ENCODE results near the gene TAF4.

TAF4 gene

GRCh38 chr20:62018437-62019143, 47.1 kb downstream of the TAF4 start:
- no peak overlapping the region for H3K27ac ChIP-seq (ENCODE audit: low read depth, low read length)
- no peak overlapping the region for H3K4me3 ChIP-seq (ENCODE audit: low read depth, low read length)
- no peaks in the 10 kb centered on the region for H3K9me3 ChIP-seq (ENCODE audit: control insufficient read depth, insufficient read depth, low read depth, low read length)
- no peaks in the 10 kb centered on the region for H3K27me3 ChIP-seq (ENCODE audit: control insufficient read depth, insufficient read depth, low read length)
- peaks cover 7% of the 10 kb centered on the region; the same call in 1 of the 2 replicates for H3K4me1 ChIP-seq (ENCODE audit: control insufficient read depth, insufficient read depth, low read length)
- H3K36me3 ChIP-seq (ENCODE audit: control insufficient read depth, insufficient read depth, low read length): peaks cover 7% of the 10 kb centered on the region
- H3K9ac ChIP-seq (ENCODE audit: low read length): no peak overlapping the region

GRCh38 chr20:62015540-62016288, 50.0 kb downstream of the TAF4 start:
- Histone ChIP-seq H3K4me3 (ENCODE audit: low read depth, low read length) (no peak overlapping the region), H3K9me3 (ENCODE audit: control insufficient read depth, insufficient read depth, low read depth, low read length) (no peaks in the 10 kb centered on the region), H3K9ac (ENCODE audit: low read length) (no peak overlapping the region), H3K4me1 (ENCODE audit: control insufficient read depth, insufficient read depth, low read length) (no peaks in the 10 kb centered on the region), H3K27me3 (ENCODE audit: control insufficient read depth, insufficient read depth, low read length) (no peaks in the 10 kb centered on the region), H3K36me3 (ENCODE audit: control insufficient read depth, insufficient read depth, low read length) (peaks cover 30% of the 10 kb centered on the region), H3K27ac (ENCODE audit: low read depth, low read length) (no peak overlapping the region)

- Histone ChIP-seq H3K27ac (ENCODE audit: low read depth, low read length) (no peak overlapping the region), H3K9me3 (ENCODE audit: control insufficient read depth, insufficient read depth, low read depth, low read length) (no peaks in the 10 kb centered on the region), H3K36me3 (ENCODE audit: control insufficient read depth, insufficient read depth, low read length) (peaks cover 33% of the 10 kb centered on the region), H3K27me3 (ENCODE audit: control insufficient read depth, insufficient read depth, low read length) (no peaks in the 10 kb centered on the region), H3K4me3 (ENCODE audit: low read depth, low read length) (no peak overlapping the region), H3K4me1 (ENCODE audit: control insufficient read depth, insufficient read depth, low read length) (no peaks in the 10 kb centered on the region), H3K9ac (ENCODE audit: low read length) (no peak overlapping the region)
Measured at GRCh38 chr20:62014889-62015537, 50.7 kb downstream of the TAF4 start.

- Histone ChIP-seq H3K27me3 (ENCODE audit: control insufficient read depth, insufficient read depth, low read length) (no peaks in the 10 kb centered on the region), H3K4me3 (ENCODE audit: low read depth, low read length) (no peak overlapping the region), H3K4me1 (ENCODE audit: control insufficient read depth, insufficient read depth, low read length) (no peaks in the 10 kb centered on the region), H3K36me3 (ENCODE audit: control insufficient read depth, insufficient read depth, low read length) (peaks cover 39% of the 10 kb centered on the region), H3K9ac (ENCODE audit: low read length) (no peak overlapping the region), H3K9me3 (ENCODE audit: control insufficient read depth, insufficient read depth, low read depth, low read length) (no peaks in the 10 kb centered on the region), H3K27ac (ENCODE audit: low read depth, low read length) (no peak overlapping the region)
Measured at GRCh38 chr20:62014488-62014775, 51.2 kb downstream of the TAF4 start.

GRCh38 chr20:62012631-62013030, 53.0 kb downstream of the TAF4 start:
- no peaks in the 10 kb centered on the region for H3K9me3 ChIP-seq (ENCODE audit: control insufficient read depth, insufficient read depth, low read depth, low read length)
- no peak overlapping the region for H3K4me3 ChIP-seq (ENCODE audit: low read depth, low read length)
- peaks cover 57% of the 10 kb centered on the region for H3K36me3 ChIP-seq (ENCODE audit: control insufficient read depth, insufficient read depth, low read length)
- no peak overlapping the region for H3K9ac ChIP-seq (ENCODE audit: low read length)
- H3K27me3 ChIP-seq (ENCODE audit: control insufficient read depth, insufficient read depth, low read length): no peaks in the 10 kb centered on the region
- H3K4me1 ChIP-seq (ENCODE audit: control insufficient read depth, insufficient read depth, low read length): no peaks in the 10 kb centered on the region
- H3K27ac ChIP-seq (ENCODE audit: low read depth, low read length): no peak overlapping the region

- Histone ChIP-seq H3K4me1 (ENCODE audit: control insufficient read depth, insufficient read depth, low read length) (no peaks in the 10 kb centered on the region), H3K27ac (ENCODE audit: low read depth, low read length) (no peak overlapping the region), H3K36me3 (ENCODE audit: control insufficient read depth, insufficient read depth, low read length) (peaks cover 63% of the 10 kb centered on the region), H3K9me3 (ENCODE audit: control insufficient read depth, insufficient read depth, low read depth, low read length) (no peaks in the 10 kb centered on the region), H3K4me3 (ENCODE audit: low read depth, low read length) (no peak overlapping the region), H3K9ac (ENCODE audit: low read length) (no peak overlapping the region), H3K27me3 (ENCODE audit: control insufficient read depth, insufficient read depth, low read length) (no peaks in the 10 kb centered on the region)
Measured at GRCh38 chr20:62011938-62012534, 53.6 kb downstream of the TAF4 start.

GRCh38 chr20:62011403-62011790, 54.3 kb downstream of the TAF4 start:
- no peak overlapping the region for H3K27ac ChIP-seq (ENCODE audit: low read depth, low read length)
- no peak overlapping the region for H3K9ac ChIP-seq (ENCODE audit: low read length)
- H3K36me3 ChIP-seq (ENCODE audit: control insufficient read depth, insufficient read depth, low read length): peaks cover 69% of the 10 kb centered on the region
- no peaks in the 10 kb centered on the region for H3K9me3 ChIP-seq (ENCODE audit: control insufficient read depth, insufficient read depth, low read depth, low read length)
- H3K4me3 ChIP-seq (ENCODE audit: low read depth, low read length): no peak overlapping the region
- H3K27me3 ChIP-seq (ENCODE audit: control insufficient read depth, insufficient read depth, low read length): no peaks in the 10 kb centered on the region
- H3K4me1 ChIP-seq (ENCODE audit: control insufficient read depth, insufficient read depth, low read length): no peaks in the 10 kb centered on the region

GRCh38 chr20:62010551-62011402, 54.9 kb downstream of the TAF4 start:
- H3K9ac ChIP-seq (ENCODE audit: low read length): no peak overlapping the region
- no peaks in the 10 kb centered on the region for H3K4me1 ChIP-seq (ENCODE audit: control insufficient read depth, insufficient read depth, low read length)
- H3K4me3 ChIP-seq (ENCODE audit: low read depth, low read length): no peak overlapping the region
- no peaks in the 10 kb centered on the region for H3K9me3 ChIP-seq (ENCODE audit: control insufficient read depth, insufficient read depth, low read depth, low read length)
- no peak overlapping the region for H3K27ac ChIP-seq (ENCODE audit: low read depth, low read length)
- H3K36me3 ChIP-seq (ENCODE audit: control insufficient read depth, insufficient read depth, low read length): peaks cover 73% of the 10 kb centered on the region
- H3K27me3 ChIP-seq (ENCODE audit: control insufficient read depth, insufficient read depth, low read length): no peaks in the 10 kb centered on the region

- Histone ChIP-seq H3K27ac (ENCODE audit: low read depth, low read length) (no peak overlapping the region), H3K9ac (ENCODE audit: low read length) (no peak overlapping the region), H3K4me1 (ENCODE audit: control insufficient read depth, insufficient read depth, low read length) (no peaks in the 10 kb centered on the region), H3K4me3 (ENCODE audit: low read depth, low read length) (no peak overlapping the region), H3K9me3 (ENCODE audit: control insufficient read depth, insufficient read depth, low read depth, low read length) (no peaks in the 10 kb centered on the region), H3K36me3 (ENCODE audit: control insufficient read depth, insufficient read depth, low read length) (peaks cover 81% of the 10 kb centered on the region), H3K27me3 (ENCODE audit: control insufficient read depth, insufficient read depth, low read length) (no peaks in the 10 kb centered on the region)
Measured at GRCh38 chr20:62009869-62010445, 55.7 kb downstream of the TAF4 start.

- Histone ChIP-seq H3K27ac (ENCODE audit: low read depth, low read length) (no peak overlapping the region), H3K9me3 (ENCODE audit: control insufficient read depth, insufficient read depth, low read depth, low read length) (no peaks in the 10 kb centered on the region), H3K27me3 (ENCODE audit: control insufficient read depth, insufficient read depth, low read length) (no peaks in the 10 kb centered on the region), H3K4me3 (ENCODE audit: low read depth, low read length) (no peak overlapping the region), H3K4me1 (ENCODE audit: control insufficient read depth, insufficient read depth, low read length) (no peaks in the 10 kb centered on the region), H3K9ac (ENCODE audit: low read length) (no peak overlapping the region), H3K36me3 (ENCODE audit: control insufficient read depth, insufficient read depth, low read length) (peaks cover 87% of the 10 kb centered on the region)
Measured at GRCh38 chr20:62009322-62009721, 56.4 kb downstream of the TAF4 start.
